Activated CD4-positive, alpha-beta T cell treated with anti-CD3 and anti-CD28 coated beads, Interleukin-10, Interleukin-2, amounts not matched to agents 100 ng/mL and 50 ng/mL, durations not matched to agents 16 hours and 8 hours (primary cell): ENCODE data around the gene LGMN.

Experiments used
- DNase-seq: peaks from one replicate; pipeline ENCODE4 v3.0.0-alpha.2; 2020

Gene LGMN

GRCh38 chr14:92759679-92760523 is 11.5 kb upstream of the LGMN start:
- DNase-seq = no peak

- no peak for DNase-seq
These were observed 10.9 kb upstream of the LGMN start for GRCh38 chr14:92759300-92759678.

- no peak for DNase-seq
These were observed 8.0 kb upstream of the LGMN start for GRCh38 chr14:92756446-92756845.

- peak; percentile 23 for DNase-seq
These were observed 7.1 kb upstream of the LGMN start for GRCh38 chr14:92755495-92755894.

GRCh38 chr14:92754966-92755365 is 6.5 kb upstream of the LGMN start:
- DNase-seq = no peak

GRCh38 chr14:92753250-92753649 is 4.8 kb upstream of the LGMN start:
- DNase-seq = no peak

GRCh38 chr14:92751819-92752218 is 3.4 kb upstream of the LGMN start:
- DNase-seq = no peak

GRCh38 chr14:92750994-92751400 is 2.6 kb upstream of the LGMN start:
- DNase-seq = no peak

GRCh38 chr14:92750222-92750728 is 1.8 kb upstream of the LGMN start:
- DNase-seq = peak; percentile 32

GRCh38 chr14:92747701-92748258 is 647 bp downstream of the LGMN start:
- no peak for DNase-seq

GRCh38 chr14:92744198-92744597 is 4.2 kb downstream of the LGMN start:
- no peak for DNase-seq

- no peak for DNase-seq
These were observed 8.0 kb downstream of the LGMN start for GRCh38 chr14:92740440-92740839.

GRCh38 chr14:92737619-92738188 is 10.7 kb downstream of the LGMN start:
- DNase-seq = no peak

- no peak for DNase-seq
These were observed 11.2 kb downstream of the LGMN start for GRCh38 chr14:92737206-92737605.

- DNase-seq = no peak
These were observed 13.1 kb downstream of the LGMN start for GRCh38 chr14:92735344-92735743.

- no peak for DNase-seq
These were observed 13.8 kb downstream of the LGMN start for GRCh38 chr14:92734618-92735017.

- no peak for DNase-seq
These were observed 15.4 kb downstream of the LGMN start for GRCh38 chr14:92733007-92733406.

GRCh38 chr14:92731622-92732115 is 16.8 kb downstream of the LGMN start:
- DNase-seq = no peak

GRCh38 chr14:92729634-92730358 is 18.6 kb downstream of the LGMN start:
- DNase-seq = peak; percentile 89

GRCh38 chr14:92728759-92729364 is 19.6 kb downstream of the LGMN start:
- DNase-seq = peak; percentile 93

- no peak for DNase-seq
These were observed 21.5 kb downstream of the LGMN start for GRCh38 chr14:92726933-92727262.

- DNase-seq = peak; percentile 75
These were observed 22.1 kb downstream of the LGMN start for GRCh38 chr14:92726135-92726932.
